HG02763 (cell line): ENCODE results near the gene PCDHA1.
"Not testable (repeated sequence)": the region's sequence is repeated elsewhere in the genome, so short reads cannot be mapped to it uniquely, and the experiment has no call there.

Experiments
- ATAC-seq: cut with Tn5 transposase; IDR thresholded peaks from one replicate; pipeline ENCODE4 v1.9.1; 2021; ENCODE audit warnings: mild to moderate bottlenecking, moderate library complexity; ENCODE audit not compliant: unreplicated experiment

PCDHA1 gene

DNA sequence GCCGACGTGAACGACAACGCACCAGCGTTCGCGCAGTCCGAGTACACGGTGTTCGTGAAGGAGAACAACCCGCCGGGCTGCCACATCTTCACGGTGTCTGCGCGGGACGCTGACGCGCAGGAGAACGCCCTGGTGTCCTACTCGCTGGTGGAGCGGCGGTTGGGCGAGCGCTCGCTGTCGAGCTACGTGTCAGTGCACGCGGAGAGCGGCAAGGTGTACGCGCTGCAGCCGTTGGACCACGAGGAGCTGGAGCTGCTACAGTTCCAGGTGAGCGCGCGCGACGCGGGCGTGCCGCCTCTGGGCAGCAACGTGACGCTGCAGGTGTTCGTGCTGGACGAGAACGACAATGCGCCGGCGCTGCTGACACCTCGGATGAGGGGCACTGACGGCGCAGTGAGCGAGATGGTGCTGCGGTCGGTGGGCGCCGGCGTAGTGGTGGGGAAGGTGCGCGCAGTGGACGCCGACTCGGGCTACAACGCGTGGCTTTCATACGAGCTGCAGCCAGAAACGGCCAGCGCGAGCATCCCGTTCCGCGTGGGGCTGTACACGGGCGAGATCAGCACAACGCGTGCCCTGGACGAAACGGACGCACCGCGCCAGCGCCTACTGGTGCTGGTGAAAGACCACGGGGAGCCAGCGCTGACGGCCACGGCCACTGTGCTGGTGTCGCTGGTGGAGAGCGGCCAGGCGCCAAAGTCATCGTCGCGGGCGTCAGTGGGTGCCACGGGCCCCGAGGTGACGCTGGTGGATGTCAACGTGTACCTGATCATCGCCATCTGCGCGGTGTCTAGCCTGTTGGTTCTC, 64.1 kb downstream of the PCDHA1 start:
- ATAC-seq: not testable (repeated sequence)

DNA sequence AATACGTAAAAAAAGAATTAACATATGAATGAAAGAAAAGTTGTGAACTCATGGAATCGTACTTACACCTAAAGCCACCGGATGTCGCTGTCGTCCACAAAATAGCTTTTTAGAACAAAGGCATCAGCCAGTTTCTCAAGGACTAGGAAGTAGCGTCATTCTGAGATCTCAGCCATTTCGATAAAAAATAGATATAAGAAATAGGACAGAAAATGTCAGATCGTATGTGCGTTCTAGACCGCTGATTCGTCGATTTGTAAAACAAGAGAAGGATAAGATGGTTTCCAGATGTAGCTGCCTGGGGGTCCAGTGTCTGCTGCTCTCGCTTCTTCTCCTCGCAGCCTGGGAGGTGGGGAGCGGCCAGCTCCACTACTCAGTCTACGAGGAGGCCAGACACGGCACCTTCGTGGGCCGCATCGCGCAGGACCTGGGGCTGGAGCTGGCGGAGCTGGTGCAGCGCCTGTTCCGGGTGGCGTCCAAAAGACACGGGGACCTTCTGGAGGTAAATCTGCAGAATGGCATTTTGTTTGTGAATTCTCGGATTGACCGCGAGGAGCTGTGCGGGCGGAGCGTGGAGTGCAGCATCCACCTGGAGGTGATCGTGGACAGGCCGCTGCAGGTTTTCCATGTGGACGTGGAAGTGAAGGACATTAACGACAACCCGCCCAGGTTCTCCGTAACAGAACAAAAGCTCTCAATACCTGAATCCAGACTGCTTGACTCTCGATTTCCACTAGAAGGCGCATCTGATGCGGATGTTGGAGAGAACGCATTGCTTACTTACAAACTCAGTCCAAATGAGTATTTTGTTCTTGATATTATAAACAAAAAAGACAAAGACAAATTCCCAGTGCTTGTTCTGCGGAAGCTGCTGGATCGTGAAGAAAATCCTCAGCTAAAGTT, 70.1 kb downstream of the PCDHA1 start, which contains the start of gene PCDHA10:
PCDHA10 (plus strand) TSS at position 126 of the 903 bp plus-strand sequence; CDS start at position 278, 152 bp downstream.
- ATAC-seq: no peak

DNA sequence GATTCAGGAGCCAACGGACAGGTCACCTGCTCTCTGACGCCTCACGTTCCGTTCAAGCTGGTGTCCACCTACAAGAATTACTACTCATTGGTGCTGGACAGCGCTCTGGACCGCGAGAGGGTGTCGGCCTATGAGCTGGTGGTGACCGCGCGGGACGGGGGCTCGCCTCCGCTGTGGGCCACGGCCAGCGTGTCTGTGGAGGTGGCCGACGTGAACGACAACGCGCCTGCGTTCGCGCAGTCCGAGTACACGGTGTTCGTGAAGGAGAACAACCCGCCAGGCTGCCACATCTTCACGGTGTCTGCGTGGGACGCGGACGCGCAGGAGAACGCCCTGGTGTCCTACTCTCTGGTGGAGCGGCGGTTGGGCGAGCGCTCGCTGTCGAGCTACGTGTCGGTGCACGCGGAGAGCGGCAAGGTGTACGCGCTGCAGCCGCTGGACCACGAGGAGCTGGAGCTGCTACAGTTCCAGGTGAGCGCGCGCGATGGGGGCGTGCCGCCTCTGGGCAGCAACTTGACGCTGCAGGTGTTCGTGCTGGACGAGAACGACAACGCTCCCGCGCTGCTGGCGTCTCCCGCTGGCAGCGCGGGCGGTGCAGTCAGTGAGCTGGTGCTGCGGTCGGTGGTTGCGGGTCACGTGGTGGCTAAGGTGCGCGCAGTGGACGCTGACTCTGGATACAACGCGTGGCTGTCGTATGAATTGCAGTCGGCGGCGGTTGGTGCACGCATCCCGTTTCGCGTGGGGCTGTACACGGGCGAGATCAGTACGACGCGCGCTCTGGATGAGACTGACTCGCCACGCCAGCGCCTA, 71.4 kb downstream of the PCDHA1 start:
- ATAC-seq: no peak

DNA sequence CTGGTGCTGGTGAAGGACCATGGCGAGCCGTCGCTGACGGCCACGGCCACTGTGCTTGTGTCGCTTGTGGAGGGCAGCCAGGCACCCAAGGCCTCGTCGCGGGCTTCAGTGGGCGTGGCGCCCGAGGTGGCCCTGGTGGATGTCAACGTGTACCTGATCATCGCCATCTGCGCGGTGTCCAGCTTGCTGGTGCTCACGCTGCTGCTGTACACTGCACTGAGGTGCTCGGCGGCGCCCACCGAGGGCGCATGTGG, 72.0 kb downstream of the PCDHA1 start:
- no peak for ATAC-seq

DNA sequence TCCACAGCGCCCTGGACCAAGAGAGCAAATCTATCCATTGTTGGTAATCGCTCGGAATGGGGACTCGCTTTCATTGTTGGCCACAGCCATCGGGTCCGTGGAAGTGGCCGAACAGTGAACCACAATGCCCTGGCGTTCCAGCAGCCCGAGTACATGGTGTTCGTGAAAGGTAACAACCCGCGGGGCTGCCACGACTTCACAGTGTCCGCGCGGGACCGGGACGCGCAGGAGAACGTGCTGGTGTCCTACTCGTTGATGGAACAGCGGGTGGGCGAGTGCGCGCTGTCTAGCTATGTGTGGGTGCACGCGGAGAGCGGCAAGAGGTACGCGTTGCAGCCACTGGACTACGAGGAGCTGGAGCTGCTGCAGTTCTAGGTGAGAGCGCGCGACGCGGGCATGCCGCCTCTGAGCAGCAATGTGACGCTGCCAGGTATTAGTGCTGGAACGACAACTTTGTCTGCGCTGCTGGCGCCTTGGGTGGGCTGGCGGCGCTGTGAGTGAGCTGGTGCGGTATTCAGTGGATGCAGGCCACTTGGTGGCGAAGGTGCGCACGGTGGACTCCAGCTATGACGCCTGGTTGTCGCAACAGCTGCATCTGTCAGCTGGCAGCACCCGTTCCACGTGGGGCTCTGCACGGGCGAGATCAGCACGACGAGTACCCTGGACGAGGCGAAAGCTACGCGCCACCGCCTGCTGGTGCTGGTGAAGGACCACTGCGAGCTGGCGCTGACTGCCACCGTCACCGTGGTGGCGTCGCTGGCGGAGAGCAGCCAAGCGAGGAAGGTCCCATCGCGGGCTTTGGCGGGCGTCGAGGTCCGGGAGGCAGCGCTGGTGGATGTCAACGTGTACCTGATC, 76.7 kb downstream of the PCDHA1 start:
- ATAC-seq: no peak

DNA sequence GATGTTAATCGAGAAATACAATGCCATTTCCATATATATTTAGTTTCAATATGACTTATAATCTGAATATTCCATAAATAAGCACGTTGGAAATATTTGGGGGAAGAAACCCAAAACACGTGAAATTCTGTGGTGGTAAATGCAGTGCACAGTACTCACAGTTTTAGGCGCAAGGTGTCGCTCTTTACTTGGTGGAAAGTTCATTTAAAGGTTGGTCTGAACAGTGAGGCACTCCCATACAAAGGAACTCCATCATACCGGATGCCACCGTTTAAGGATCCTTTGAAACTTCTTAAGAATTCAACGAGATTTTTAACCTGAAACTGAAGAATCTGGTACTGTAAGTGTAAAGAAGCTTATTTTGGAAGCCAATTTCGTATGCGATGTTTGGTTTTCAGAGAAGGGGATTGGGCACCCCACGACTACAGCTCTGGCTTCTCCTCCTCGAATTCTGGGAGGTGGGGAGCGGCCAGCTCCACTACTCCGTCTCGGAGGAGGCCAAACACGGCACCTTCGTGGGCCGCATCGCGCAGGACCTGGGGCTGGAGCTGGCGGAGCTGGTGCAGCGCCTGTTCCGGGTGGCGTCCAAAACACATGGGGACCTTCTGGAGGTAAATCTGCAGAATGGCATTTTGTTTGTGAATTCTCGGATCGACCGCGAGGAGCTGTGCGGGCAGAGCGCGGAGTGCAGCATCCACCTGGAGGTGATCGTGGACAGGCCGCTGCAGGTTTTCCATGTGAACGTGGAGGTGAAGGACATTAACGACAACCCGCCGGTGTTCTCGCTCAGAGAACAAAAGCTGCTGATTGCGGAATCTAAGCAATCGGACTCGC, 83.0 kb downstream of the PCDHA1 start, which contains the start of gene PCDHA11:
PCDHA11 (plus strand) TSS at position 237 of the 834 bp plus-strand sequence; CDS start at position 384, 147 bp downstream.
- no peak for ATAC-seq

GRCh38 chr5:140869555-140869886, 83.6 kb downstream of the PCDHA1 start:
- no peak for ATAC-seq

DNA sequence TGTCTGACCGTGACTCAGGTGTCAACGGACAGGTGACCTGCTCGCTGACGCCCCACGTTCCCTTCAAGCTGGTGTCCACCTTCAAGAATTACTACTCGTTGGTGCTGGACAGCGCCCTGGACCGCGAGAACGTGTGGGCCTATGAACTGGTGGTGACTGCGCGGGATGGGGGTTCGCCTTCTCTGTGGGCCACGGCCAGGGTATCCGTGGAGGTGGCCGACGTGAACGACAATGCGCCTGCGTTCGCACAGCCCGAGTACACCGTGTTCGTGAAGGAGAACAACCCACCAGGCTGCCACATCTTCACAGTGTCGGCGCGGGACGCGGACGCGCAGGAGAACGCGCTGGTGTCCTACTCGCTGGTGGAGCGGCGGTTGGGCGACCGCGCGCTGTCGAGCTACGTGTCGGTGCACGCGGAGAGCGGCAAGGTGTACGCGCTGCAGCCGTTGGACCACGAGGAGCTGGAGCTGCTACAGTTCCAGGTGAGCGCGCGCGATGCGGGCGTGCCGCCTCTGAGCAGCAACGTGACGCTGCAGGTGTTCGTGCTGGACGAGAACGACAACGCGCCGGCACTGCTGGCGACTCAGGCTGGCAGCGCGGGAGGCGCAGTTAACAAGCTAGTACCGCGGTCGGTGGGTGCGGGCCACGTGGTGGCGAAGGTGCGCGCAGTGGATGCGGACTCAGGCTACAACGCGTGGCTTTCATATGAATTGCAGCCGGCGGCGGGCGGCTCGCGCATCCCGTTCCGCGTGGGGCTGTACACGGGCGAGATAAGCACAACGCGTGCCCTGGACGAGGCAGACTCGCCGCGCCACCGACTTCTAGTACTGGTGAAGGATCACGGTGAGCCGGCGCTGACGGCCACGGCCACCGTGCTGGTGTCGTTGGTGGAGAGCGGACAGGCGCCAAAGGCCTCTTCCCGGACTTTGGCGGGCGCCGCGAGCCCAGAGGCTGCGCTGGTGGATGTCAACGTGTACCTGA, 84.6 kb downstream of the PCDHA1 start:
- no peak for ATAC-seq

GRCh38 chr5:140875085-140876065, 89.4 kb downstream of the PCDHA1 start, which contains the start of gene PCDHA12:
TSS of gene PCDHA12 (plus strand) at chr5:140875308. CDS start at chr5:140875473, 165 bp downstream.
- ATAC-seq: no peak

- not testable (repeated sequence) for ATAC-seq
These were observed 90.8 kb downstream of the PCDHA1 start for GRCh38 chr5:140876541-140877261.

DNA sequence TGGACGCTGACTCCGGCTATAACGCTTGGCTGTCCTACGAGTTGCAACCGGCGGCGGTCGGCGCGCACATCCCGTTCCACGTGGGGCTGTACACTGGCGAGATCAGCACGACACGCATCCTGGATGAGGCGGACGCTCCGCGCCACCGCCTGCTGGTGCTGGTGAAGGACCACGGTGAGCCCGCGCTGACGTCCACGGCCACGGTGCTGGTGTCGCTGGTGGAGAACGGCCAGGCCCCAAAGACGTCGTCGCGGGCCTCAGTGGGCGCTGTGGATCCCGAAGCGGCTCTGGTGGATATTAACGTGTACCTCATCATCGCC, 91.3 kb downstream of the PCDHA1 start:
- ATAC-seq: no peak

- no peak for ATAC-seq
These were observed 96.1 kb downstream of the PCDHA1 start, which contains the start of gene PCDHA13 for GRCh38 chr5:140881889-140882590. TSS of gene PCDHA13 (plus strand) at chr5:140882124. CDS start at chr5:140882269, 145 bp downstream.

GRCh38 chr5:140882591-140882899, 96.6 kb downstream of the PCDHA1 start:
- no peak for ATAC-seq

DNA sequence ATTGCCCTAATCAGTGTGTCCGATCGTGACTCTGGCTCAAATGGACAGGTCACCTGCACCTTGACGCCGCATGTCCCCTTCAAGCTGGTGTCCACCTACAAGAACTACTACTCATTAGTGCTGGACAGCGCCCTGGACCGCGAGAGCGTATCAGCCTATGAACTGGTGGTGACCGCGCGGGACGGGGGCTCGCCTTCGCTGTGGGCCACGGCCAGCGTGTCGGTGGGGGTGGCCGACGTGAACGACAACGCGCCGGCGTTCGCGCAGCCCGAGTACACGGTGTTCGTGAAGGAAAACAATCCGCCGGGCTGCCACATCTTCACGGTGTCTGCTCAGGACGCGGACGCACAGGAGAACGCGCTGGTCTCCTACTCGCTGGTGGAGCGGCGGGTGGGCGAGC, 97.4 kb downstream of the PCDHA1 start:
- no peak for ATAC-seq

- ATAC-seq: no peak
These were observed 98.2 kb downstream of the PCDHA1 start for GRCh38 chr5:140883927-140884697.
